Neural progenitor cell (in vitro differentiated cells): ENCODE data around the gene LMTK2.

Experiments used
- EZH2 ChIP-seq: fragments of 200-600 bp; sonication (generic); IDR thresholded peaks from 2 replicates; pipeline ENCODE4 v1.6.1; 2017; ENCODE audit warnings: antibody characterized with exemption, mild to moderate bottlenecking, moderate library complexity
- EZH2phosphoT487 ChIP-seq: fragments of 200-600 bp; sonication (generic); IDR thresholded peaks from 2 replicates; pipeline ENCODE4 v1.6.1; 2017; ENCODE audit warnings: antibody characterized with exemption

DNA sequence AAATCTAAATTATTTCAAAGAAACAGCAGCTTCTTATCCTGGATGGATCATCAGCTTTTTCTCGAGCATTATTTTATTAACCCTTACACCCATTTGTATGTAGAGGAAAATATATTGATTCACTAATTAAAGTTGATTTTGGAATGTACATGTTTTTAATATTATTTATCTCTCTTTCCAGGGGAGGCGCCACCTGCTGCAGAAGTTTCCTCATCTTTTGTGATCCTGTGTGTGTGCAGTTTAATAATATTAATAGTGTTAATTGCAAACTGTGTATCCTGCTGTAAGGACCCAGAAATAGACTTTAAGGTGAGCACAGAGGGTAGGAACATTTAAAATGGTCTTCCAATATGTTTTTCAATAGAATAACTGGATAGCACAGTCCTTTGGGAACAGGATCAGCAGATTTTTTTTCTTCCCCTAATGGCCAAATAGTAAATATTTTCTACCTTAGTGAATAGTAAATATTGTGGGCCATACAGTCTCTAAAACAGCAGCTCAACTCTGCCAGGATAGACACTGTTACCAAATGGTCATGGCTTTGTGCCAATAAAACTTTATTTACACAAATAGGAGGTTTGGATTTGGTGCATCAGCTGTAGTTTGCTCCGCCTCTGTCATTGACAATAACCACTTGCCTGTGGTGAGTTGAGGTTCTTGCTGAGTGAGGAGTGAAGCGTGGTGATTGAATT lies 30.6 kb downstream of the LMTK2 start:
- TF ChIP-seq EZH2 (no peak), EZH2phosphoT487 (no peak)
